GM12874 (cell line): ENCODE measurements around the gene PAPPA2.

ENCODE experiments used
- CTCF ChIP-seq: IDR thresholded peaks from 2 replicates; pipeline ENCODE4 v1.5.1; 2011; ENCODE audit warnings: low read depth, mild to moderate bottlenecking, control low read depth, low read length, moderate library complexity; ENCODE audit not compliant: insufficient read depth

PAPPA2 gene

DNA sequence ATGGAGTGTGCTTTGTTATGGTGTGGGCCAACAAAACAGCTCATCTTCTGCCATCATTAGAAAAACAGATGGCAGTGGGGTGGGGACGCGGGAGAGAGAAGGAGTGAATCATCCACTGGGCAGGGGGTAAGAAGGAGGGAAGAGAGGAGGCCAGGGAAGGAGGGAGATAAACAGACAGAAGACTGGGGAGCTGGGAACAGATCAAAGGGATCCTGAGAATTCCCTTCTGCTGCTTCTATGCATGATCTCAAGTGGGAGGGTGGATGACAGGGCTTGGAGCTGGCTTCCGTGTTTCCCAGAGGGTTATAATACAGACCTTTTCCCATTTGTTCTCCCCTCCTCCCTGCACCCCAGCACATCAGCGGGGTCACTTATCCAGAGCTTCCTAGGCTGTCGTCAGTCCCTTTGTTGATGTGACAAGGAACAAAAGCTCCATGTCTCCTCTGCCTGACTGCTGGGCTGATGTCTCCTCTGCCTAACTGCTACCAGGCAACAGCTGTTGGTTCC, 338.6 kb downstream of the PAPPA2 start:
- no peak for TF ChIP-seq CTCF

GRCh38 chr1:176802316-176802715, 339.3 kb downstream of the PAPPA2 start:
- no peak for TF ChIP-seq CTCF

DNA sequence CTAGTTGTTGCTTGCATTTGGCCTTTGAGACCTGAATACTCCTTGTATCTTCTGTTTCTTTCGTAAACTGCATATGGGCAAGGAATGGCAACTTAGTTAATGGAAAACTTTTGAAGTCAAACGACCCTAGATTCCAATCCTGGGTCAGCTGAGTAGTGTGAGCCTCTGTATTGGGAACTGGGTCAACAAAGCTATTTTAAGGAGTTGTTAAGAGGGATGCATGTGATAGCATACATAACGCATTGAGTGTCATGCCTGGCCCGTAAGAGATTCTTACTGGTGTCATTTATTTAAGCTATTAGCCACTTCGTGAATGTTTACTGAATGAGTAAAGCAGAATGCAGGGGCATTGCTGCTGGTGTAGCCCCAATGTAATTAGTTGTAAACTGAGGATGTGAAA, 340.1 kb downstream of the PAPPA2 start:
- TF ChIP-seq CTCF = no peak

- no peak for TF ChIP-seq CTCF
Observed at GRCh38 chr1:176803596-176803995, 340.6 kb downstream of the PAPPA2 start.

GRCh38 chr1:176809292-176809691, 346.3 kb downstream of the PAPPA2 start:
- TF ChIP-seq CTCF = no peak

DNA sequence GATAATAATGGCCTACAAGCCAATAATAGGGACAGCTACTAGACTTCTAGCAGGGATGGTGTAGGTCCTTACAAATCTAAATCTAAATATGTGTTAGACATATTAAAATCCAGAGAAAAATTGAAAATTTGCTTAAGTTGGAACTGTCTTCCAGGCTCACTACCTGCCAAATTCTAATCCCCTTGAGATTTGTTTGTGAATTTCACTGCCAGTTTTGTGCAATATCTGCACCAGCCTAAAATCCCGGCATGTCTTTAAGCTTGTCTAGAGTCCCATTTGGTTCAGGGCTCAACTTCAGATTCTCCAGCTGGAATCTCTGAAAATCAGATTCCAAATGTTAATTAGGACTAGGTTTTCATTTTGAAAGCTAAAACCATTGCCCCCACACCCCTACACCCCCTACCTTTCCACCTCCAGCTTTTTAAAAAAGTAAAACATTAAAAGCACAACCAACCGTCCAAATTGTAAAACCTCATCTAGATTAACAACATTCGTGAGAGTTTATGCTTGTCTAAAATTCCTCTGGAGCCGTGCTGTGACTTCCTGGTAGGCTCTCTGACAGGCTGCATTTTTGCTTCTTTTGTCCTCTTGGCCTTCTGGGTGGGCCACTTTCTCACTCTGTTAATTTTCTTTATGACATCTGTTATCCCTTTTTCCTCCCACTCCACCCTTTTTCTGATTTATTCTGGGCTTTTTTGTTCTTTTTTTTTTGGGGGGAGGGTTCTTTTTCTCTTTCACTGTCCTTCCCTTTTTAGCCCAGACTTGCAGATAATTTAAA, 348.7 kb downstream of the PAPPA2 start:
- TF ChIP-seq CTCF = no peak

DNA sequence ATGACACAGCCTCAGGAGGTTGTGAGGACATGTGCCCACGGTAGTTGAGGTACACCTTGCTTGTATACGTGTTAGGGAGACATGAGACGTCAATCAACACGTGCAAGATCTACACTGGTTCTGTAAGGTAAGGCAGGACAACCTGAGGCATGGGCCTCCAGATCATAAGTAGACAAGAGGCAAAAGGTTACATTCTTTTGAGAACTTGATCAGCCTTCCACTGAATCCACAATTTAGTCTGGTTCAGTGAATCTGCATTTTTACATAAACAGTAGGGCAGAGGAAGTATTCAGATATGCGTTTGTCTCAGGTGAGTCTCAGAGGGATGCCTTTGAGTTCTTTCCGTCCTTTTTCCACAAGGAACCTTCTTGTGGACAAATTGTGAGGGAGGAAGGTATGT, 352.6 kb downstream of the PAPPA2 start:
- TF ChIP-seq CTCF = no peak
